Pons (tissue), 1 donor: ENCODE results near the gene AP1S2.
"Not testable (repeated sequence)": the region's sequence is repeated elsewhere in the genome, so short reads cannot be mapped to it uniquely, and the experiment has no call there.

ENCODE experiments used
- DNase-seq: peaks from one replicate; pipeline ENCODE4 v3.0.0-alpha.2; 2016; ENCODE audit warnings: low spot score

The AP1S2 gene

GRCh38 chrX:15854712-15855567 is at the start of gene AP1S2:
Gene AP1S2 (minus strand): TSS chrX:15854813. CDS start chrX:15852524, 2,289 bp downstream.
- DNase-seq = peak; percentile 91

- peak; percentile 41 for DNase-seq
Observed at GRCh38 chrX:15903186-15903681, 48.6 kb upstream of the AP1S2 start.

GRCh38 chrX:15895334-15895733 is 40.7 kb upstream of the AP1S2 start:
- DNase-seq = no peak

GRCh38 chrX:15894724-15895123 is 40.1 kb upstream of the AP1S2 start:
- no peak for DNase-seq

GRCh38 chrX:15890463-15890862 is 35.9 kb upstream of the AP1S2 start:
- no peak for DNase-seq

- DNase-seq = no peak
Observed at GRCh38 chrX:15888062-15888461, 33.4 kb upstream of the AP1S2 start.

GRCh38 chrX:15883540-15883863 is 28.9 kb upstream of the AP1S2 start:
- DNase-seq = no peak

- peak; percentile 1 for DNase-seq
Observed at GRCh38 chrX:15882704-15883539, 28.3 kb upstream of the AP1S2 start.

- DNase-seq = no peak
Observed at GRCh38 chrX:15881381-15881897, 26.8 kb upstream of the AP1S2 start.

- DNase-seq = not testable (repeated sequence)
Observed at GRCh38 chrX:15877914-15878313, 23.3 kb upstream of the AP1S2 start.

- no peak for DNase-seq
Observed at GRCh38 chrX:15877380-15877779, 22.8 kb upstream of the AP1S2 start.

GRCh38 chrX:15874672-15875071 is 20.1 kb upstream of the AP1S2 start:
- no peak for DNase-seq

- DNase-seq = no peak
Observed at GRCh38 chrX:15873566-15873965, 19.0 kb upstream of the AP1S2 start.

GRCh38 chrX:15870310-15870709 is 15.7 kb upstream of the AP1S2 start:
- no peak for DNase-seq

- DNase-seq = no peak
Observed at GRCh38 chrX:15869695-15870094, 15.1 kb upstream of the AP1S2 start.

- DNase-seq = no peak
Observed at GRCh38 chrX:15866147-15866546, 11.5 kb upstream of the AP1S2 start.

GRCh38 chrX:15864629-15865028 is 10.0 kb upstream of the AP1S2 start:
- no peak for DNase-seq

GRCh38 chrX:15864023-15864422 is 9.4 kb upstream of the AP1S2 start:
- DNase-seq = no peak

GRCh38 chrX:15860921-15861320 is 6.3 kb upstream of the AP1S2 start:
- no peak for DNase-seq

GRCh38 chrX:15858051-15858450 is 3.4 kb upstream of the AP1S2 start:
- no peak for DNase-seq

- no peak for DNase-seq
Observed at GRCh38 chrX:15856636-15857035, 2.0 kb upstream of the AP1S2 start.

GRCh38 chrX:15856222-15856587 is 1.6 kb upstream of the AP1S2 start:
- no peak for DNase-seq
